Panc1 (cell line): Measurements from ENCODE around the gene MKLN1. TPM values are rescaled to one million over a fixed set of nuclear protein-coding genes. Genes with fewer than 3 reads are reported as not detected.

ENCODE experiments used
- ATAC-seq: fragments of 200-7000 bp; cut with Tn5 transposase; 2 replicates; pipeline ENCODE4 v1.9.1; 2020; ENCODE audit warnings: mild to moderate bottlenecking, moderate library complexity
- BruUV-seq: library from RNA; stranded (reverse); fragments of 400-500 nt; replicated peaks from 2 replicates; lab custom pipeline; 2021; lab: Mats Ljungman, UMichigan
- CTCF ChIA-PET: fragments of 300-600 bp; sonication (Branson Sonifier 250); formaldehyde crosslinking; loops from one replicate; lab custom pipeline; 2022; ENCODE audit warnings: antibody characterized with exemption; lab: Charles Lee
- POLR2A ChIA-PET: fragments of 300-600 bp; sonication (Branson Sonifier 250); formaldehyde crosslinking; loops from one replicate; lab custom pipeline; 2022; ENCODE audit warnings: antibody characterized with exemption; lab: Charles Lee
- DNase-seq: peaks from one replicate; pipeline ENCODE4 v3.0.0-alpha.2; 2010; ENCODE audit warnings: low read depth, low spot score
- H3K27ac ChIP-seq: 2 replicates; pipeline ENCODE4 v1.5.1; 2011; ENCODE audit warnings: mild to moderate bottlenecking, low read length, inconsistent platforms
- H3K27me3 ChIP-seq: fragments of 200-500 bp; sonication (Bioruptor generic); 2 replicates; pipeline ENCODE4 v1.6.0; 2014; ENCODE audit warnings: low read length, inconsistent platforms; ENCODE audit not compliant: control insufficient read depth, insufficient read depth
- H3K36me3 ChIP-seq: fragments of 200-500 bp; sonication (Bioruptor generic); 2 replicates; pipeline ENCODE4 v1.5.1; 2014; ENCODE audit warnings: inconsistent platforms, mild to moderate bottlenecking, low read length, moderate library complexity; ENCODE audit not compliant: control insufficient read depth, insufficient read depth
- H3K4me1 ChIP-seq: 2 replicates; pipeline ENCODE4 v1.5.1; 2011; ENCODE audit warnings: inconsistent platforms, mild to moderate bottlenecking, low read length, moderate library complexity; ENCODE audit not compliant: control insufficient read depth, insufficient read depth
- H3K4me3 ChIP-seq, 2 experiments: 2 replicates each; pipeline ENCODE4 v1.5.1; 2011 to 2012; ENCODE audit warnings: low read depth in 2 of 2, low read length in 2 of 2, mild to moderate bottlenecking in 2 of 2, inconsistent platforms in 1 of 2, moderate library complexity in 1 of 2
- H3K9me3 ChIP-seq: fragments of 200-500 bp; sonication (Bioruptor generic); 2 replicates; pipeline ENCODE4 v1.5.1; 2014; ENCODE audit warnings: low read depth, mild to moderate bottlenecking, inconsistent platforms, low read length, moderate library complexity; ENCODE audit not compliant: control insufficient read depth, insufficient read depth
- POLR2AphosphoS5 ChIP-seq: IDR thresholded peaks from 2 replicates; pipeline ENCODE4 v1.6.1; 2012; ENCODE audit warnings: mild to moderate bottlenecking, low read depth, low read length, moderate library complexity
- REST ChIP-seq, 2 experiments: IDR thresholded peaks; 2 replicates each; pipeline ENCODE4 v1.6.1; 2011 to 2012; ENCODE audit warnings: low read depth in 2 of 2, control low read depth in 1 of 2, low read length in 1 of 2, mild to moderate bottlenecking in 1 of 2, moderate library complexity in 1 of 2; ENCODE audit not compliant: insufficient read depth in 1 of 2
- SIN3A ChIP-seq: IDR thresholded peaks from 2 replicates; pipeline ENCODE4 v1.6.1; 2012; ENCODE audit warnings: low read depth, mild to moderate bottlenecking, low read length, moderate library complexity, borderline replicate concordance; ENCODE audit not compliant: insufficient read depth
- TCF7L2 ChIP-seq: IDR thresholded peaks from 2 replicates; pipeline ENCODE4 v1.6.1; 2011; ENCODE audit warnings: mild to moderate bottlenecking, low read depth, low read length, inconsistent platforms
- in situ Hi-C: cut with HindIII; loops from 2 replicates; pipeline ENCODE4 v1.10.0; 2016; ENCODE audit warnings: low sequenced_read_pairs, low pct_unique_long_range_greater_than_20kb
- intact Hi-C: fragments of 100-400 bp; cut with micrococcal nuclease; formaldehyde crosslinking; loops from one replicate; pipeline ENCODE4 v1.10.0; 2022; ENCODE audit not compliant: unreplicated experiment
- total RNA-seq: library from RNA; stranded (reverse); gene quantifications from one replicate; pipeline ENCODE4 v1.2.1, GENCODE V29; 2021; ENCODE audit not compliant: unreplicated experiment

MKLN1 gene
- total RNA-seq, 1 experiment from 2014 or later, result 46.4 TPM

- ATAC-seq (peak; percentile 6; the same call in 1 of the 2 replicates), DNase-seq (no peak)
- peaks cover 42% of the 10 kb centered on the region for H3K4me1 ChIP-seq
- no peaks in the 10 kb centered on the region; the same call in 1 of the 2 replicates for H3K9me3 ChIP-seq
- in situ Hi-C loops, result no loop called here
- TF ChIP-seq POLR2AphosphoS5 (no peak), TCF7L2 (no peak), SIN3A (0 out of 2 replicates have a peak, but pooled peaks have one; percentile 15), REST (IDR thresholded peaks at IDR 0.05; ENCODE audit: insufficient read depth in 1 of 2, low read depth in 2 of 2, low read length in 1 of 2) (no peak)
- no peaks in the 10 kb centered on the region for H3K27me3 ChIP-seq
- peak overlapping the region; percentile 85 to 93 for H3K4me3 ChIP-seq
- ChIA-PET POLR2A (no interaction called here), CTCF (no interaction called here)
- peak overlapping the region; percentile 98 for H3K27ac ChIP-seq
- BruUV-seq, result TSS peak; percentile 70
- intact Hi-C loops, result loop anchor here (5.0 kb wide), 1 partner anchor 94 kb away; no protein-coding TSS in a partner anchor
- no peaks in the 10 kb centered on the region; the same call in none of the 2 replicates for H3K36me3 ChIP-seq
These were observed 900 bp downstream of the MKLN1 start for GRCh38 chr7:131328377-131329175.

DNA sequence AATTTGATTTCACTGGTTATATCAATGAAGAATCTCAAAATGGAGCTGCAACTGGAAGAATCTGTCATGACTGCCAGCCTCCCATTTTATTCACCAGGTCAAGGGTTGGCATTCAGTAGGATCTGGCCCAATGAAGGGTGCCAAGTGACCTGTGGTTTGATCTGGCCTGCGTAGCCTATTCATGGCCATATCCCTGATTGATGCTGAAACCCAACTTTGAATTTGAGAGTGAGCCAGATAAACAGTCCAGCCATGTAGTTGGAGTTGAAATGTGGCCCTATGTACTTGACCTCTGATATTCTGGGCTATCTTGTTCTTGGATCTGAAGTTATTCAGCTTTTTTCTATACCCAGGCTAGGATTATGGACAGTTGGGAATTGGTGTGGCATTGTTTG, 1.5 kb downstream of the MKLN1 start:
- peaks cover 6% of the 10 kb centered on the region; the same call in 1 of the 2 replicates for H3K9me3 ChIP-seq
- TF ChIP-seq SIN3A (no peak), TCF7L2 (peak; percentile 55; the same call in 1 of the 2 replicates), REST (IDR thresholded peaks at IDR 0.05; ENCODE audit: insufficient read depth in 1 of 2, low read depth in 2 of 2, low read length in 1 of 2) (no peak), POLR2AphosphoS5 (no peak)
- H3K4me1 ChIP-seq, result peaks cover 36% of the 10 kb centered on the region
- no peaks in the 10 kb centered on the region; the same call in none of the 2 replicates for H3K36me3 ChIP-seq
- peak overlapping the region; percentile 85 to 93 for H3K4me3 ChIP-seq
- H3K27ac ChIP-seq, result peak overlapping the region; percentile 98
- in situ Hi-C loops (no loop called here), intact Hi-C loops (loop anchor here (5.0 kb wide), 1 partner anchor 93 kb away; no protein-coding TSS in a partner anchor)
- no peaks in the 10 kb centered on the region for H3K27me3 ChIP-seq
- no TSS peak for BruUV-seq
- ATAC-seq (0 out of 2 replicates have a peak, but pooled peaks have one; percentile 9), DNase-seq (no peak)
- POLR2A ChIA-PET, result no interaction called here
- CTCF ChIA-PET, result no interaction called here
